CD4-positive, alpha-beta T cell treated with Interleukin-21 for 1 hour (primary cell): ENCODE measurements around the gene CARM1.
A peak's percentile ranks its signal among the peaks of the same experiment; 100 is the strongest.

Source experiments
- DNase-seq: peaks from one replicate; pipeline ENCODE4 v3.0.0-alpha.2; 2020

CARM1 gene

DNA sequence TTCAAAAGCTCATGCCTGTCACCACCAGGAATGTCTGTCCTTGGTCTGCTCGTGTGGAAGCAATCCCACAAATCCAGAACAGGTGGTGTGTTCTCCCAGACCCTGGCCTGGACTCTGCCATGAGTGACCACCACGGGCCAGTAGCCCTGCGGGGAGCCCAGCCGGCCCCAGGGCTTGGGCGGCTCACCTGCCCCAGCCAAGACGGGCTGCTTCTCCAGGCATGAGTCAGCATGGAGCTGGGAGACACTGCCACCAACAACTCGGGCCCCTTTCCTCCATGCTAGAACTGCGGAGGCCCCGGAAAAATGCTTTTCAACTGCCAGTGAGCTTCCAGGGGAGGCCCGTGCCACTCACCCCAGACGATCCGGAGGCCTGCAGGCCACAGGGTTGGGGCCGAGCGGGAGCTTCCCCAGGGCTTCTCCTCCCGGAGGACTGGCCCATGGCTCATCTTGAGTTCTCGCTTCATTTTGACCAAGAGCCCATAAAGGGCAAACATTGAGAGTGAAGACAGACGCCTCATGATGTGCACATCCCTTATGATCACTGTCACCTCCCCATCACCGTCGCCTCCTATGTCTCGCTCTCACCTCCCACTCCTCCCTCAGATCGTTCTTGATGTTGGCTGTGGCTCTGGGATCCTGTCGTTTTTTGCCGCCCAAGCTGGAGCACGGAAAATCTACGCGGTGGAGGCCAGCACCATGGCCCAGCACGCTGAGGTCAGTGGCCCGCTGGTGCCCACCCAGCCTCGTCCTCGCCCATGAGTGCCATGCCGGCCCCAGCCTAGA is 40.4 kb downstream of the CARM1 start:
- no peak for DNase-seq

DNA sequence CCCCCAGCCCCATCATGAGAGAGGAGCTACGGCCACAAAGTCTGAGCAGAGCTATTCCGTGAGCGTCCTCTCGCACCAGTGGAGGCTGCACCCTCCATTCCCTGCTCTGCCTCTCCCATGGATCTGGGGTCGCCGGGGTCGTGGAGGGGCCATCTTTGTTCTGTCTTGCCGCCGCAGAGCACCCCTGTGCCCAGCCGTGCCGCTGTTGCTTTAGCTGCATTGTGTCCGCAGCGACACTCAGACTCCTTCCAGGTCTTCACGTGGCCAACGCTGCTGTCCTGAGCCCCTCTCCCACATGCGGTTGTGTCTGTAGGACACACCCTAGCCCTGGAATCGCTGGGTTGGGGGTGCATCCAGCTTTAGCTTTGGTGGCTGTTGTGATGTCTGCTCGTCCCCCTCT is 41.3 kb downstream of the CARM1 start:
- no peak for DNase-seq

DNA sequence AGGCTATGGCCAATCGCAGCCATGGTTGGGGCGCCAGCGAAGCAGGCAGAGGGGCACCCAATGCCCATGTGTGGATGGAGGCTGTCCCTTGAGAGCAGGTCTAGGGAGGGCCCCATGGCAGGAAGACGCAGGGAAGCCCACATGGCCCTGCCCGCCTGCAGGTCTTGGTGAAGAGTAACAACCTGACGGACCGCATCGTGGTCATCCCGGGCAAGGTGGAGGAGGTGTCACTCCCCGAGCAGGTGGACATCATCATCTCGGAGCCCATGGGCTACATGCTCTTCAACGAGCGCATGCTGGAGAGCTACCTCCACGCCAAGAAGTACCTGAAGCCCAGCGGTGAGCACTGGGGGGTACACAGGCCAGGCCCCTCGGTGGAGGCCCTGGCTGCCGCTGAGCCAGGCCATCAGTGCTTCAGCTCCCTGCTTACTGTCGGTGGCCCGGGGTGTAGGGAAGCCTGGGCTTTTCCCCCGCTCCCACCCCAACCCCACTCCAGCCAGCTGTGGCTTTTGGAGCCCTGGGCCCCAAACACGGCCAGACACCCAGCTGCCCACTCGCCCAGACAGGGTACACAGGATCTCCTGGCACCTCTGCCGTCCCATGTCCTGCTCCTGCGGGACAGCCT is 42.5 kb downstream of the CARM1 start:
- DNase-seq = no peak

DNA sequence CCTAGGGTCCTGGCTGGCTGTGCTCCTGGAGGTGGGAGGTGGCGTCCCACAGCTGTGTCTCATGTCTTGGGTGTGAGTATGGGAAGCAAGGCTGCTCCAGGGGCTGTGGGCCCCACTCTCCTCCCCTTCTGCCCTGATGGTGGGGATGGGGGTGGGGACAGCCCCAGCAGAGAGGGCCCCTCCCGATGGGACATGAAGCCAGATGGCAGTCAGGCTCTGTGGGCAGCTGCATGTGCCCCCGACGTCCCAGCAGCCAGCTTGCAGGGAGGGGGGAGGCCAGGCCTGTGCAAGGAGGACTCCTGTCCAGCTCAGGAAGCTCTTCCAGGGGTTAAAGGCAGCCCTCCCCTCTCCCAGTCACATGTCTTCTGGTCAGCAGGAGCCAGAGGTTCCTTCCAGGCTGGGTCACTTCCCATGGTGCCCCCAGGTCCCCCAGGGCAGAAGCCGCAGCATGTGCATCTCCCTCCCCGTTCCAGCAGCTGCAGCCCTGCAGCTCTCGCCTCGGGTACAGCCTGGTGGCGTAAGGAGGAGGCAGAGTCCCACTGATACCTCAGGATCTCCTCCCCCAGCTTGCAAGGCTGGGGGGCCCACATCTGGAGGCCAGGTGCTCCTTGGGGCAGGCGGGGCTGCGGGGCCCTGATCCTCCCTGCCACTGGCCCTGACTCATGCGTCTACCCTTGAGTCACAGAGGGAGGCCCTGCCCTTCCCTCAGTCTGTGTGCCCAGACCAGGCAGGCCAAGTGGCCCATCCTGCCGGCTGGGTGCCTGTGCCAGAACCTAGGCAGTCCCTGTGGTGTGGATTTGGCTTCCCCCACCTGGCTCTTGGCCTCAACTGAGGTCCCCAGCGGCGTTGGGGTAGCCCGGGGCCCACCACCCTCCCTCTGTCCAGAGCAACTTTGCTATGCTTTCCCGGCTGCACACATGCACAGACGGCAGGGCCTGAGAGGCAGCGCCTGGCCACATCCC is 44.1 kb downstream of the CARM1 start:
- DNase-seq = no peak

DNA sequence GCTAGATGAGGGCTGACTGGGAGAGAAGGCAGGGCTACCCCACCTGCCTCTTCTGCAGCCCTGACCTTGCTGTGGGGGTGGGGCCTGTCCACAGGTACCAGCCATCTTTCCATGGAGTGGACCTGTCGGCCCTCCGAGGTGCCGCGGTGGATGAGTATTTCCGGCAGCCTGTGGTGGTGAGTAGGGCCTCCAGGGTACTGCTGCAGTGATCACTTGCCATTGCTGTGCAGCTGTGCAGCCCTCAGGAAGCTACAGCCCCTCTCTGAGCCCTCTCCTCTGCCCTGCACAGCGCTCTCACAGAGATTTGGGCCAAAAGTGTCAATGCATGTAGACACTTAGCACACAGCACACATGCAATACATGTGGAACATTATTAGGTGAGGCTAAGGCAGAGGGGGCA is 45.2 kb downstream of the CARM1 start:
- DNase-seq = no peak

DNA sequence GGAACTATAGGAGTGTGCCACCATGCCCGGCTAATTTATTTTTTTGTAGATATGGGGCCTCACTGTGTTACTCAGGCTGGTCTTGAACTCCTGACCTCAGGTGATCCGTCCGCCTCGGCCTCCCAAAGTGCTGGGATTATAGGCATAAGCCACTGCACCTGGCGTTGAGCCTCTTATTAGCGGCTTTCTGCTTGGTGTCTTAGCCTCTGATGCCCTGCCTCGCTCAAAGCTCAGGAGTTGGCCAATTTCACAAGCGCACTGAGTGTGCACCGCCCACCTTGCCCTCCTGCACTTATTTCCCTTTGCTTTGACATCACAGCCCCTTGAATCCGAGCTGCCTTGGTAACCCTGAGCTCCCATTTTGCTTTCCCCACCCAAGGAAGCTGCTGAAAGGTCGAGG is 47.0 kb downstream of the CARM1 start:
- DNase-seq = no peak

DNA sequence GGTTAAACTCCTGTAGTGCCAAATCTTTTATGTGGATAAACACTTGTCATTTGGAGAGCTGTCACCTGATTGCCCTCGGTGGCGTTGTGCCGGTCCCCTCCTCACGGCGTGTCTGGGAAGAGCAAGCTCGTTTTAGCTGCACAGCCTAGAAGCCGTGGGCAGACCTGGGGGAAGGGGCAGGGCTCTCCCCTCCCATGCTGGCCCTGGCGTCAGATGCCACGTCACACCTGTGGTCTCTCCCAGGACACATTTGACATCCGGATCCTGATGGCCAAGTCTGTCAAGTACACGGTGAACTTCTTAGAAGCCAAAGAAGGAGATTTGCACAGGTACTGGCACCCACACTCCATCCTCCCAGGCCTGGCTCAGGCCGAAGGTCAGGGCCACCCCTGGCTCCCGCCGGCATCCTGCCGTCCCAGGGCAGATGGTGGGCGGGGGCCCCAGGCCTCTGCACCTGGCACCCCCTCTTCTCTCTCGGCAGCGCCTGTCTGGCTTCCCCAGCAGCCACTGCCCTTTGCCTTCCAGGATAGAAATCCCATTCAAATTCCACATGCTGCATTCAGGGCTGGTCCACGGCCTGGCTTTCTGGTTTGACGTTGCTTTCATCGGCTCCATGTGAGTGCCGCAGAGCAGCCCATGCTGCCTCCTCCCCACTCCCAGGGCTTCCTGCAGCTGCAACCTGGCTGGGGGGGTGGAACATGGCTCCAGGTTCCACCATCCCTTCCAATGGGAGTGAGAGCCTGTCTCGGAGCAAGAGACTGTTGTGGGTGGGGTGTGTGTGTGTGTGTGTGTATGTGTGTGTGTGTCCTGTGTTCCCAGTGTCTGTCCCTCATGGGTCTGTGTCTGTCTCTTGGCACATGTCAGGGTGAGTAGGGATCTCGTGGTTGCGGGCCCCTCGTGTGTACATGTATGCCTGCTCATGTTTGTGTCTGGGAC is 48.3 kb downstream of the CARM1 start:
- DNase-seq = no peak

DNA sequence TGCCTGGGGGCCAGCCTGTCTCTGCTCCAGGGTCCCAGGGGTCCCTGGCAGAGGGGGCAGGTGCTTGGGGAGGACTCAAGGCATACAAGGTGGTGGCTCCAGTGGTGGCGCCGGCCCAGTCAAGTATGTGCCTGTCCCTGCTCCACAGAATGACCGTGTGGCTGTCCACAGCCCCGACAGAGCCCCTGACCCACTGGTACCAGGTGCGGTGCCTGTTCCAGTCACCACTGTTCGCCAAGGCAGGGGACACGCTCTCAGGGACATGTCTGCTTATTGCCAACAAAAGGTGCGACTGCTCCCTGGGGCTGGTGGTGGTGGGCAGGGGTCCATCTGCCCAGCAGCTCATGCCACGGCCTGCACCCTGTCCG is 48.9 kb downstream of the CARM1 start:
- DNase-seq = no peak

DNA sequence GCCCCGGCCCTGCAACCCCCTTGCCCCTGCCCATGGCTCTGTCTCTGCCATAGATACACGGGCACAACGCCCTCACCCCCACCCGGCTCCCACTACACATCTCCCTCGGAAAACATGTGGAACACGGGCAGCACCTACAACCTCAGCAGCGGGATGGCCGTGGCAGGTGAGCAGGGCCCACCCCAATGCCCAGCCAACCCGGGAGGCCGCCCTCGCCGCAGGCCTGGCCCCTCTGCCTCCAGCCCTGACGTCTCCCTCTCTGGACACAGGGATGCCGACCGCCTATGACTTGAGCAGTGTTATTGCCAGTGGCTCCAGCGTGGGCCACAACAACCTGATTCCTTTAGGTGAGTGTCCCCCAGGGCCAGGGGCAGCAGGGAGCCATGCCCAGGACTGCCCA is 49.4 kb downstream of the CARM1 start:
- DNase-seq = no peak

DNA sequence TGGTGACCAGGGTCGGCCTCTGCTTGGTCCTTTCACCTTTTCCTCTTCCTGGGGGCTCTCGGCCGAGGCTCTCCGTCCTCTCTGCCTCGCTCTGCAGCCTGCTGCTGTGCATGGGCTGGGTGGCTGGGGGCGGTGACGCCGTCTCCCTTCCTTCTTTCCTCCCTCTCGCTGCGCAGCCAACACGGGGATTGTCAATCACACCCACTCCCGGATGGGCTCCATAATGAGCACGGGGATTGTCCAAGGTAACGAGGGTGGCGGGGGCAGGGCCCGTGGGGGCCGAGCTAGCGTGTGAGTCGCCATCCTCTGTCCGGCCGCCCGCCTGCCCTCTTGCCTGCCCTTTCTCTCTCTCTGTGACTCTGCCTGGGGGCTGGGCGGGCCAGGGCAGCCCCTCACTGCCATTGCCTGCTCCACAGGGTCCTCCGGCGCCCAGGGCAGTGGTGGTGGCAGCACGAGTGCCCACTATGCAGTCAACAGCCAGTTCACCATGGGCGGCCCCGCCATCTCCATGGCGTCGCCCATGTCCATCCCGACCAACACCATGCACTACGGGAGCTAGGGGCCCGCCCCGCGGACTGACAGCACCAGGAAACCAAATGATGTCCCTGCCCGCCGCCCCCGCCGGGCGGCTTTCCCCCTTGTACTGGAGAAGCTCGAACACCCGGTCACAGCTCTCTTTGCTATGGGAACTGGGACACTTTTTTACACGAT is 50.0 kb downstream of the CARM1 start:
- DNase-seq = no peak

DNA sequence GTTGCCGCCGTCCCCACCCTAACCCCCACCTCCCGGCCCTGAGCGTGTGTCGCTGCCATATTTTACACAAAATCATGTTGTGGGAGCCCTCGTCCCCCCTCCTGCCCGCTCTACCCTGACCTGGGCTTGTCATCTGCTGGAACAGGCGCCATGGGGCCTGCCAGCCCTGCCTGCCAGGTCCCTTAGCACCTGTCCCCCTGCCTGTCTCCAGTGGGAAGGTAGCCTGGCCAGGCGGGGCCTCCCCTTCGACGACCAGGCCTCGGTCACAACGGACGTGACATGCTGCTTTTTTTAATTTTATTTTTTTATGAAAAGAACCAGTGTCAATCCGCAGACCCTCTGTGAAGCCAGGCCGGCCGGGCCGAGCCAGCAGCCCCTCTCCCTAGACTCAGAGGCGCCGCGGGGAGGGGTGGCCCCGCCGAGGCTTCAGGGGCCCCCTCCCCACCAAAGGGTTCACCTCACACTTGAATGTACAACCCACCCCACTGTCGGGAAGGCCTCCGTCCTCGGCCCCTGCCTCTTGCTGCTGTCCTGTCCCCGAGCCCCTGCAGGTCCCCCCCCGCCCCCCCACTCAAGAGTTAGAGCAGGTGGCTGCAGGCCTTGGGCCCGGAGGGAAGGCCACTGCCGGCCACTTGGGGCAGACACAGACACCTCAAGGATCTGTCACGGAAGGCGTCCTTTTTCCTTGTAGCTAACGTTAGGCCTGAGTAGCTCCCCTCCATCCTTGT is 50.7 kb downstream of the CARM1 start:
- DNase-seq = no peak

DNA sequence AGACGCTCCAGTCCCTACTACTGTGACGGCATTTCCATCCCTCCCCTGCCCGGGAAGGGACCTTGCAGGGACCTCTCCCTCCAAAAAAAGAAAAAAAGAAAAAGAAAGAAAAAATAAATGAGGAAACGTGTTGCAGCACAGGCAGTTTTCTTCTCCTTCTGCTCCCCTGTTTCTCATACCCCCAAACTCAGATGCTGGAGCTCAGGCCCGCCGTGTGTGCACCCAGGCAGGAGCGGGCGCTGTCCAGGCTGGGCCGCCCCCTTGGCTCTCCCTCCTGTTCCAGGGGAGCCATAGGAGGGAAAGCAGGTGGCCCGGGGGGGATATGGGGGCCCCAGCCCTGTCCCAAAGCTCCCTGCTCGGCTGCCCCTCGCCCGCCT is 51.3 kb downstream of the CARM1 start:
- no peak for DNase-seq

DNA sequence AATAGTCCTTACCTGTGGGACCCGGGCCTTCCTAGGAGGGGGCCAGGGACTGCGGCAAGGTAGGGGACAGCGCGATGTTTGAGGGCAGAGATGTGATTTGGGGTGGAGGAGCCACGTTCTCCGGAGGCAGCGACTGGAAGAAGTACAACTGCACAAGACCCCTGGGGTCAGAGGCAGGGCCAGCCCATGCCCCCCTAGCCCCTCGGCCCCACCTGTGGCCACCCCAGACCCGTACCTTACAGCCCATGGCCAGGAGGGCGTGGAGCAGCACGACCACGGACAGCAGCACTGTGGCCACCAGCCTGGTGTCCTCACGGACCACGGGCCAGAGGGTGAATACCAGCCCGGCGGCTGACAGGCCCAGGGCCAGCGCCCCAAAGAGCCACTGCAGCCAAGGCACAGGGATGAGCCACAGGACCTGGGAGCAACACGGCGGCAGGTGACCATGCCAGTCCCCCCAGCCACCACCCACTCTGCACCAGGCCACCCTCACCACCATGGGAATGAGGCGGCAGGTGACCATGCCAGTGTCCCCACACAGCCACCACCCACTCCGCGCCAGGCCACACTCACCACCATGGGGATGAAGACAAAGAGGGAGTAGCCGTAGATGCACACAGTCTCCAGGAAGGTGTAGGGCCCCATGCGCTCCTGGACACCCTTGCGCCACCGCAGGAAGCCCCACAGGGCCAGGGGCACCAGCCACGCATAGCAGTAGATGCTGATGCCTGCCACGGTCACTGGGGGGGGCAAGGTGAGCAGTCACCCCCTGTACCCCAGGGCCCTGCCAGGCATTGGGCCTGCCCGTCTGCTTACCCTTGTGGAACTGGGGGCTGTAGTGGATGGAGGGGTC is 52.1 kb downstream of the CARM1 start:
- DNase-seq = no peak

DNA sequence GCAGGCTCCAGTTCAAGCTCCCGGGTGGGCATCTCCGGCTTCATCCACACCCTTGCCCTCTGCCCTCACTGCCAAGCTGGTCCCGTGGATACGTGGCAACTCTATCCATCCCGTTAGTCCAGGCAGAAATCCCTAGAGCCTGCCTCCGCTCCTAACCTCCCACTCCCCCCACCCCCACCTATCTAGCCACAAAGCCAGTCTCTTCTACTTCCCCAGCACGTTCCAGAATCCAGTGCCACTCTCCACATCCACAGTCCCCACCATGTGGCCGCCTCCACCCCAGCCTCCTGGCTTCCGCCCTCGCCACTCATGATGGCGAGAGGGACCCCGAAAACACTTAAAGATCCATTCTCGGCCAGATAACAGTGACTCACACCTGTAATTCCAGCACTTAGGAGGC is 53.2 kb downstream of the CARM1 start:
- DNase-seq = no peak

DNA sequence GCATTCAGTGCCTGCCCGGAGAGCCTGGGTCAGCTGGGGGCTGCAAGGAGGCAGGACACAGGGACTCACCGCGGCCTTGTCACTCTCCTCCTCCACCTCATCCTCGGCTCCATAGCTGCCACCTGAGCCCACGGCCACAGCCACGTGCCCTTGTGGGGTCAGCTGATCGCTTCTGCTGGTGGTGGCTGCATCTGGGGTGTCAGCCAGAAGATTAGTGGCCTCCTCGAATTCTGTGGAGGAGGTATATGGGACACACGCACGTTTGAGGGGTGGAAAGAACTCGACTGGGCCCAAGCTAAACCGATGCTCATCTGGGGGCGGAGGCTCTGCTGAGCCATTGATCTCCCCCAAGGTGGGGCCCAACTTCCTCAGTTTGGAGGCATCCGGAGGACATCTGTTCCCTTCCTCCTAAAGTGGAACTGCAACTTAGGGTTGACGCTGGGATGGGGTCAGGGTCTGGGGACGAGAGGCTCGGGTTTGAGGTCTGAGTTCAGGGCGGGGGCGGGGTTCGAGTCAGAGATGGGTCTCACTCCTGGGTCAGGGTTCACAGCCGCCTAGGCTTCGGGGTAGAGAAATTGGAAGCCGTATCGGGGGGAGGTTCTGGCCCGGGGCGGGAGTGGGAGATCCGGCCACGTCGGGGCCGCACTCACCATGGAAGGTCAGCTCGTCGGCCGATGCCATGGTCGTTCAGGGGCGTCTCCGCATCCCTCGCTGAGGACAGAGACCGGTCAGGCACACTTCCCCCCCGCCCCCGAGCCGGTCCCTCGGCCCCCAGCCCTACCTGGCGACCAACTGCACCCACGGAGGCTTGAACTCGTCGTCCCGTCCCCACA is 56.6 kb downstream of the CARM1 start:
- peak; percentile 9 for DNase-seq

DNA sequence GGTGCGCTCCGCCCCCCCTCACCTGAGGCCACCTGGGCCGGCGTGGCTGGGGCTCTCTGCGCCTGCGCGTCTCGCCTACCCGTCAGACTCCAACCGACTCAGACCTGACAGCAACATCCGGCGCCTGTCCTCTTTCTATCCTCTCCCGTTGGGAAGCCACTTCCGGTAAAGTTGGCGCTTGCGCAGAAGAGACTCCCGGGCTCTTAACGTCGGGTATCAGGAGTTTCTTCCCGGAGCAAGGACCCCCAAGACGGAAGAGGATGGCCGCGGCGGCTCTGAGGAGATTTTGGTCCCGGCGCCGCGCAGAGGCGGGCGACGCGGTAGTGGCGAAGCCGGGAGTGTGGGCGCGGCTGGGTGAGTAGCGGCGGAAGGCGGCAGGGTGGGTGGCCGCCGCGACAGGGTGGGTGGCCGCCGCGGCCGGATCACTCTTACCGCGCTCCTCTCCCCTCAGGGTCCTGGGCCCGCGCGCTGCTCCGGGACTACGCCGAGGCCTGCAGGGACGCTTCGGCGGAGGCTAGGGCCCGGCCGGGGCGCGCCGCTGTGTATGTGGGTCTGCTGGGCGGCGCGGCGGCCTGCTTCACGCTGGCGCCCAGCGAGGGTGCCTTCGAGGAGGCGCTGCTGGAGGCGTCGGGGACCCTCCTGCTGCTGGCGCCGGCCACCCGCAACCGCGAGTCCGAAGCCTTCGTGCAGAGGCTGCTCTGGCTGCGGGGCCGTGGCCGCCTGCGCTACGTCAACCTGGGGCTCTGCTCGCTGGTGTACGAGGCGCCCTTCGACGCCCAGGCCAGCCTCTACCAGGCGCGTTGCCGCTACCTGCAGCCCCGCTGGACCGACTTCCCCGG is 57.4 kb downstream of the CARM1 start, which contains the start of the genes TIMM29 and YIPF2:
Gene TIMM29, plus strand, starts transcription at position 249 of the 839 bp plus-strand sequence. Its CDS starts 12 bp downstream, at position 261.
Gene YIPF2, minus strand, starts transcription at position 77 of the 839 bp plus-strand sequence. CDS start 229 bp downstream, outside the sequence.
- DNase-seq = peak; percentile 96

DNA sequence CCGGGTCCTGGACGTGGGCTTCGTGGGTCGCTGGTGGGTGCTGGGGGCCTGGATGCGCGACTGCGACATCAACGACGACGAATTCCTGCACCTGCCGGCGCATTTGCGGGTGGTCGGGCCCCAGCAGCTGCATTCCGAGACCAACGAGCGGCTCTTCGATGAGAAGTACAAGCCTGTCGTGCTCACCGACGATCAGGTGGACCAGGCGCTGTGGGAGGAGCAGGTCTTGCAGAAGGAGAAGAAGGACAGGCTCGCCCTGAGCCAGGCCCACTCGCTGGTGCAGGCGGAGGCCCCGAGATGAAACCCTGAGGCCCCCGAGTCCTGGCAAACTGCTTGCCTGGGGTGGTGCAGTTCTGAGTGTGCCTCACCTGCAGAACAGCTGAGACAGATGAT is 58.0 kb downstream of the CARM1 start:
- DNase-seq = no peak
